ENCODE data around the gene UBA6.

- TF ChIP-seq CTCF (IDR thresholded peaks at IDR 0.05) (no peak), EZH2 (IDR thresholded peaks at IDR 0.05; ENCODE audit: borderline replicate concordance, insufficient read depth, low read depth, low read length, poor library complexity, severe bottlenecking) (no peak)
Observed at GRCh38 chr4:67634741-67635140, 66.2 kb downstream of the UBA6 start.
